ENCODE measurements around the gene BARX2.

GRCh38 chr11:129391360-129391759, 15.7 kb downstream of the BARX2 start:
- TF ChIP-seq CTCF (IDR thresholded peaks at IDR 0.05) (no peak), POLR2A (IDR thresholded peaks at IDR 0.05) (no peak)

All from heart left ventricle (tissue), 13 donors.